Measurements from ENCODE around the gene TRMT10B.

- TF ChIP-seq CTBP1 (IDR thresholded peaks at IDR 0.05; ENCODE audit: borderline replicate concordance) (no peak), HDGF (IDR thresholded peaks at IDR 0.05; ENCODE audit: borderline replicate concordance) (no peak), FOXM1 (IDR thresholded peaks at IDR 0.05; ENCODE audit: borderline replicate concordance) (no peak), TARDBP (IDR thresholded peaks at IDR 0.05) (no peak), ELF4 (IDR thresholded peaks at IDR 0.05) (no peak), SP1 (IDR thresholded peaks at IDR 0.05) (no peak)
Measured at GRCh38 chr9:37747271-37747753, 6.3 kb upstream of the TRMT10B start.

Data from HEK293T (cell line).